Naive B cell (primary cell): ENCODE results near the gene SLC7A4. TPM values are rescaled to one million over a fixed set of nuclear protein-coding genes. Genes with fewer than 3 reads are reported as not detected.
A peak's percentile ranks its signal among the peaks of the same experiment; 100 is the strongest.
"Not testable (repeated sequence)": the region's sequence is repeated elsewhere in the genome, so short reads cannot be mapped to it uniquely, and the experiment has no call there.

Source experiments
- ATAC-seq, 2 donors: fragments of 150-1000 bp; cut with Tn5 transposase; 2 replicates each; pipeline ENCODE4 v1.10.0; 2021; ENCODE audit warnings: low read depth in 2 of 2, mild to moderate bottlenecking in 2 of 2, moderate library complexity in 2 of 2
- DNase-seq: peaks from one replicate; pipeline ENCODE4 v3.0.0; 2022
- H3K27ac Mint-ChIP-seq, 6 donors: one replicate each; pipeline ENCODE4 v1.8.0; 2020 to 2022; ENCODE audit warnings: mild to moderate bottlenecking in 6 of 6, mixed read lengths in 6 of 6, moderate library complexity in 5 of 6, inconsistent platforms in 2 of 6
- H3K27me3 Mint-ChIP-seq, 3 donors: one replicate each; pipeline ENCODE4 v1.8.0; 2021 to 2022; ENCODE audit warnings: mixed read lengths in 3 of 3, mild to moderate bottlenecking in 1 of 3
- H3K36me3 Mint-ChIP-seq, 2 donors: one replicate each; pipeline ENCODE4 v1.8.0; 2020 to 2022; ENCODE audit warnings: mixed read lengths in 2 of 2, inconsistent platforms in 1 of 2, mild to moderate bottlenecking in 1 of 2
- H3K4me1 Mint-ChIP-seq, 3 donors: one replicate each; pipeline ENCODE4 v1.8.0; 2020 to 2022; ENCODE audit warnings: mixed read lengths in 3 of 3, inconsistent platforms in 1 of 3, mild to moderate bottlenecking in 1 of 3, moderate library complexity in 1 of 3
- H3K4me3 Mint-ChIP-seq, 8 donors: one replicate each; pipeline ENCODE4 v1.8.0; 2020 to 2022; ENCODE audit warnings: mild to moderate bottlenecking in 8 of 8, mixed read lengths in 8 of 8, moderate library complexity in 8 of 8, inconsistent platforms in 2 of 8
- H3K9me3 Mint-ChIP-seq, 7 donors: one replicate each; pipeline ENCODE4 v1.8.0; 2020 to 2022; ENCODE audit warnings: mixed read lengths in 7 of 7, mild to moderate bottlenecking in 5 of 7, inconsistent platforms in 2 of 7, moderate library complexity in 1 of 7
- polyA plus RNA-seq, 6 donors: library from polyadenylated mRNA; unstranded; fragments of 300-500 nt; fragmentation: Illumina TruSeq; gene quantifications; one replicate each; pipeline ENCODE4 v1.2.3, GENCODE V29; 2021; ENCODE audit warnings: low read depth in 6 of 6

The SLC7A4 gene
- polyA plus RNA-seq, 6 donors from 2014 or later, result not detected

DNA sequence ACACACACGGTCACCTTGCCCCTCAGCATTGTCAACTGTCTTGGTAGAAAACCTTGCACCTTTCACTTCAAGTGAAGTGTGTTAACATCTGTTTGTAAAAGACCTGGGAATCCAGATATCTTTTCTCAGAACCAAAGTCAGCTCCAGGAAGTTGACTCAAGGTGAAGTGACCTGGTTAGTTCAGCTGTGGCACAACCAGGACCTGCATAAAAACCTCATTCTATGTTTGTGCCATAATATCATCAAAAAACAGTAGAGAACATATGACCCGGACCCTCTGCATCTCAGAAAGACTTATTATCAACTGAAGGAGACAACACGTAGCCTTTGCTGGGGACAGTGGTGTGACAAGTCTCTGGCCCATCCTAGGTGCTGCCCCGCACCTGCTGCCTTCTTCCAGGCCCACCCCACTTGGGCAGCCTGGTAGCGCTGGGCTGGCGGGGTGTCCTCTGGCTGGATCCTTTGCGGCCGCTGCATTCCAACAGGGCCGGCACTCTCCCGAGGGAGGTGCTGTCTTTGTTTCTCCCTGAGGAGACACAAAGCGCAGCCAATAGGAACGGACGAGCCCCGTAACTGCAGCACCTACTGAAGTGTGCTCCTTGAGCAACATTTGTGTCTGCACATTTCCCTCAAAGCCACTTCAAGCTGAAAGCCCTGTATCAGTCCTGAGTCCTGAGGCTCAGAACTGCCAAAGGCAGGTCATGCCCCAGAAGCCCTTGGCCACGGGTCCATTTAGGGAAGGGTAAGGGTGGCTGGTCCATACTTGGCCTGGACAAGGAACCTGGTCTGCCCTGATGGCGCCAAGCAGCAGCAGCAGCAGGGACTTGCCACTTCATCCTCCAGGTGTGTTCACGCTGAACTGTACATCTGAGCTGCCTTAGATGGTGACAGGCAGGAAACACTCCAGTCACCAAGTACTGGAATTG, 38.6 kb upstream of the SLC7A4 start:
- H3K4me3 Mint-ChIP-seq, result no peak overlapping the region
- no peaks in the 10 kb centered on the region for H3K9me3 Mint-ChIP-seq
- H3K27ac Mint-ChIP-seq, result no peak overlapping the region
- no peak for DNase-seq
- H3K36me3 Mint-ChIP-seq, result no peaks in the 10 kb centered on the region
- H3K4me1 Mint-ChIP-seq, result no peaks in the 10 kb centered on the region
- H3K27me3 Mint-ChIP-seq, result peaks cover 0 to 19% (median 9%) of the 10 kb centered on the region in 3 donors
- ATAC-seq, result no peak

DNA sequence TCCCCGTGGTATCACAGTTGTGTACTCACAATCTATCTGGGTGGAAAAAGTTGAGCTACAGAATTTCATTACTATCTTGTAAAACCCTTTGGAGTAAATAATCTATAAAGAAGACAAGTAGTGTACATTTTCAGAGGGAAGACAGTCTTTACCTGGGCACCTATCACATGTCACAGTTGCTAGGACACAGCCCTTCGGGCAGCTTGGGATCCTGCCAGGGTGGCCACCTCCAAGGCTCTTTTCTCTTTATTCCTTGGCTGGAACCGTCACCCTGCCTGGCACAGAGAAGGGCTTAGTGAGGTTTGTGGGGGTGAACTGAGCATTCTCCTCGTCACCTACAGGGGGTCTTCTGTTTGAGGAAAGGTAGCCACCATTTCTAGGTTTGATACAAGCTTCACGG, 37.0 kb upstream of the SLC7A4 start:
- Mint-ChIP-seq H3K27me3 (peaks cover 0 to 30% (median 13%) of the 10 kb centered on the region in 3 donors), H3K36me3 (no peaks in the 10 kb centered on the region), H3K4me1 (no peaks in the 10 kb centered on the region), H3K4me3 (no peak overlapping the region), H3K9me3 (no peaks in the 10 kb centered on the region), H3K27ac (no peak overlapping the region)
- DNase-seq, result no peak
- ATAC-seq, result no peak

DNA sequence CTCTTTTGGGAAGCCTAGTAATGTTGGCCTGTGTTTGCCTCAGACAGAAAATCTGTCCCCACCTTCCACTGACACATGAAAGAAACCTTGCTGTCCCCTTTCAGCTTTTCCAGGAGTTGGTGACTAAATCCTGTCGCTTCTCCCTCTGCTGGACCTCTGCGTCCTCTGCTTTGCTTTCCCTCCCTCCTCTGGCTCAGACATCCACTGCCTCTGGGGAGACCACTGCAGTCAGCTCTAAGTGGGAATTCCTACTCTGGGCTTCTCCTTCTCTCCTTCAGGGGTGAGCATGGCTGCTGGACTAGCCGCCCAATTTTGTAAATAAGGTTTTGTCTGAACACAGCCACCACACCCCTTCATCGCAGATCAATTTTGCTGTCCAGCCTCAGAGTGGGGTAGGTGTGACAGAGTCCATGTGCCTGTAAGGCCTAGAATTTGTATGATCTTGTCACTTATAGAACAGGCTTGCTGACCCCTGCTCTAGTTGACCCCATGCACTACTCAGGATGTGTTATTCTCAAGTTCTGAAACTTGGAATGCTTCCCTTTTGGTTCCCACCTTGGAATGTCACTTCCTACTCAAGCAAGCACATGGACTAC, 36.4 kb upstream of the SLC7A4 start:
- Mint-ChIP-seq H3K27me3 (peaks cover 0 to 30% (median 13%) of the 10 kb centered on the region in 3 donors), H3K36me3 (no peaks in the 10 kb centered on the region), H3K27ac (peak overlapping the region in 1 of 6 donors; percentile 74), H3K4me1 (no peaks in the 10 kb centered on the region), H3K9me3 (no peaks in the 10 kb centered on the region), H3K4me3 (no peak overlapping the region)
- no peak for DNase-seq
- ATAC-seq, result no peak

DNA sequence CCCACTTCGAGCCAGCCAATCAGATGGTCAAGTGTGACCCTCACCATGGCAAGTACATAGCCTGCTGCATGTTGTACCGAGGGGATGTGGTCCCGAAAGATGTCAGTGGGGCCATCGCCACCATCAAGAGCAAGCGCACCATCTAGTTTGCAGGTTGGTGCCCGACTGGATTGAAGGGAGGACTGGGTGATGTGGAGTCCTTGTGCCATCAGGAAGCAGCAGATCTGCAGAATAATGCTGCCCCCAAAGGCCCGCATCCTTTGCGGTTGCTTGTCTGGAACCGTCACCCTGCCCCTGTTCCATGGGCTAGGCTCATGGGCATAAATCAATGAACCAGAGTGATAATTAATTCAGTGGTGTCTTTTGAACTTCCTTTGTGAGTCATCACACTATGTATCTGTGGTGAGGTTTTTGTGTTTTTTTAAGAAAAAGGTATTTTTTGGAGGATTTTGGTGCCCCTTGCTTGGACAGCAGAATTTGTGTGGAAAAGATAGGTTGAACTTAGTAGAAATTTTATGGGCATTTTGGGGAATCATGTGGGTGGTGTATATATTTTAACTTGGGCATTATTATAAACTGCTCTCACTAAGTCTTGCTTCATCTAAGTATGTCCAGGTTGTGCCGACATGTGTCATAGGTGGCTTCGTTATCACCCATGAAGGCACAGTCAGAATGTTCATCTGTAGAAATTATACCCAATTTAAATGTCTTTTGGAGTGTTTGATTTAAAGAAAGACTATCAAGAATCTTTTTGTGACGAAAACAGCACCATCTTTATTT, 35.7 kb upstream of the SLC7A4 start:
- Mint-ChIP-seq H3K4me3 (no peak overlapping the region), H3K4me1 (no peaks in the 10 kb centered on the region), H3K27me3 (peaks cover 0 to 30% (median 13%) of the 10 kb centered on the region in 3 donors), H3K27ac (no peak overlapping the region), H3K9me3 (no peaks in the 10 kb centered on the region), H3K36me3 (no peaks in the 10 kb centered on the region)
- no peak for ATAC-seq
- DNase-seq, result no peak

DNA sequence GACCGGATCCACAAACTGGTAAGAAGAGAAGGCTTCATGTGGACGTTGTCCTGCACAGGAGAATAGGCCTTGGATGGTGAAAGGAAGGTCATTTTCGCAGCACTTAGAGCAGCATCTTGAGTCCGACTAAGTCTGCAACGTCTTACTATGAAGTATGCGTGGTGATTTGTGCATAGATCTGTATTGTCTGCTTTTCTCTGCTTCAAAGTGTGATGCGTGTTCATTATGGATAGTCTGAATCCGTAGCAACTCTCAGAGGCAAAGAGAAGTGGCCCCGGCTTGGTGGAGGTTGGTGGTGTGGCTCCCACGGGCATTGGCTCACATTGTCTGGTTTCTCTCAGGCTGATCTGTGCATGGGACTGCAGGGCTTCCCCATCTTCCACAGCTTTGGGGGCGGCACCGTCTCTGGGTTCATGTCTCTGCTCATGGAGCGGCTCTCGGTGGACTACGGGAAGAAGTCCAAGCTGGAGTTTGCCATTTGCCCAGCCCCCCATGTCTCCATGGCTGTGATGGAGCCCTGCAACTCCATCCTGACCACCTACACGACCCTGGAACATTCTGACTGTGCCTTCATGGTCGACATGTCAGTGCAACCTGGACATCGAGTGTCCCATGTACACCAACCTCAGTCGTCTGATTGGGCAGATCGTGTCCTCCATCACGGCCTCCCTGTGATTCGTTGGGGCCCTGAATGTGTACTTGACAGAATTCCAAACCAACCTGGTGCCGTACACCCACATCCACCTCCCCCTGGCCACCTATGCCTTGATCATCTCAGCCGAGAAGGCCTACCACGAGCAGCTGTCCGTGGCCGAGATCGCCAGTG, 34.9 kb upstream of the SLC7A4 start:
- H3K4me1 Mint-ChIP-seq, result no peaks in the 10 kb centered on the region
- H3K4me3 Mint-ChIP-seq, result no peak overlapping the region
- ATAC-seq (no peak), DNase-seq (no peak)
- no peaks in the 10 kb centered on the region for H3K9me3 Mint-ChIP-seq
- H3K27me3 Mint-ChIP-seq, result peaks cover 0 to 30% (median 13%) of the 10 kb centered on the region in 3 donors
- H3K36me3 Mint-ChIP-seq, result no peaks in the 10 kb centered on the region
- H3K27ac Mint-ChIP-seq, result no peak overlapping the region

GRCh38 chr22:21064917-21065864, 32.8 kb upstream of the SLC7A4 start:
- H3K27ac Mint-ChIP-seq, result no peak overlapping the region
- peaks cover 0 to 30% (median 13%) of the 10 kb centered on the region in 3 donors for H3K27me3 Mint-ChIP-seq
- no peak overlapping the region for H3K4me3 Mint-ChIP-seq
- no peaks in the 10 kb centered on the region for H3K4me1 Mint-ChIP-seq
- H3K9me3 Mint-ChIP-seq, result peaks cover 0 to 5% (median 2%) of the 10 kb centered on the region in 7 donors
- DNase-seq (no peak), ATAC-seq (no peak)
- no peaks in the 10 kb centered on the region for H3K36me3 Mint-ChIP-seq

- not testable (repeated sequence) for H3K9me3 Mint-ChIP-seq, H3K4me1 Mint-ChIP-seq, H3K27ac Mint-ChIP-seq, H3K36me3 Mint-ChIP-seq, ATAC-seq, H3K4me3 Mint-ChIP-seq, DNase-seq
- H3K27me3 Mint-ChIP-seq, result peaks cover 0 to 22% (median 13%) of the 10 kb centered on the region in 3 donors
Observed at GRCh38 chr22:21064425-21064824, 32.1 kb upstream of the SLC7A4 start.

- H3K9me3 Mint-ChIP-seq, H3K4me1 Mint-ChIP-seq, H3K27ac Mint-ChIP-seq, H3K4me3 Mint-ChIP-seq, ATAC-seq, H3K36me3 Mint-ChIP-seq, DNase-seq: not testable (repeated sequence)
- peaks cover 5 to 15% (median 12%) of the 10 kb centered on the region in 3 donors for H3K27me3 Mint-ChIP-seq
Observed at GRCh38 chr22:21061660-21062321, 29.4 kb upstream of the SLC7A4 start.

- H3K4me3 Mint-ChIP-seq, H3K9me3 Mint-ChIP-seq, DNase-seq, H3K27ac Mint-ChIP-seq, H3K36me3 Mint-ChIP-seq, ATAC-seq: not testable (repeated sequence)
- Mint-ChIP-seq H3K4me1 (peaks cover 9 to 13% (median 12%) of the 10 kb centered on the region in 3 donors), H3K27me3 (peaks cover 8 to 24% (median 20%) of the 10 kb centered on the region in 3 donors)
Observed at GRCh38 chr22:21060363-21060762, 28.0 kb upstream of the SLC7A4 start.

DNA sequence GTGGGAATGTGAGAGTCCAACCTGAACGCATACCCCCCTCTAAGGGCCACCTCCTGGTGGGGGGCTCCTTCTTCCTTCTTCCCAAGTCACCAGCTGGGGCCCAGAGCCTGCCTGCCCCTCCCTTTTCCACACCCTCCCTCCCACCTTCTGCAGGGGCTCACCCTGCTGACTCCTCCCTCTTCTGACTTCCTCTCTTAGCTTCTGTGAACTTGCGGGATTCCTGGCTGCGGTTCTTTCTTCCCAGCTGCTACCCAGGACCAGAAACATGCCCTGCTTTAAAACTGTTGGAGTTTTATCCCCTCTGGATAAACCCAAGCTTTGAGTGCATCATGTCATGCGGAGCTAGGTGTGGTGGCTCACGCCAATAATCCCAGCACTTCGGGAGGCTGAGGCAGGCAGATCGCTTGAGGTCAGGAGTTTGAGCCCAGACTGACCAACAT, 23.5 kb upstream of the SLC7A4 start:
- DNase-seq (no peak), ATAC-seq (no peak)
- H3K36me3 Mint-ChIP-seq, result no peaks in the 10 kb centered on the region
- H3K27me3 Mint-ChIP-seq, result peaks cover 8 to 39% (median 38%) of the 10 kb centered on the region in 3 donors
- H3K4me3 Mint-ChIP-seq, result peak overlapping the region in 3 of 8 donors; percentile 10 to 66 (median 47)
- H3K9me3 Mint-ChIP-seq, result no peaks in the 10 kb centered on the region
- peak overlapping the region in 1 of 6 donors; percentile 70 for H3K27ac Mint-ChIP-seq
- peaks cover 10 to 15% (median 12%) of the 10 kb centered on the region in 3 donors for H3K4me1 Mint-ChIP-seq

- H3K4me3 Mint-ChIP-seq, result peak overlapping the region in 1 of 8 donors; percentile 10
- no peak for ATAC-seq
- peaks cover 8 to 39% (median 38%) of the 10 kb centered on the region in 3 donors for H3K27me3 Mint-ChIP-seq
- no peaks in the 10 kb centered on the region for H3K36me3 Mint-ChIP-seq
- H3K4me1 Mint-ChIP-seq, result peaks cover 10 to 15% (median 12%) of the 10 kb centered on the region in 3 donors
- DNase-seq, result no peak
- H3K9me3 Mint-ChIP-seq, result no peaks in the 10 kb centered on the region
- H3K27ac Mint-ChIP-seq, result no peak overlapping the region
Observed at GRCh38 chr22:21055564-21055834, 23.1 kb upstream of the SLC7A4 start.
